ENCODE measurements around the gene PKDREJ.
"Not testable (repeated sequence)": the region's sequence is repeated elsewhere in the genome, so short reads cannot be mapped to it uniquely, and the experiment has no call there.

Gene PKDREJ

GRCh38 chr22:46267431-46268279, 4.5 kb upstream of the PKDREJ start, which contains the start of gene TTC38:
Gene TTC38 (plus strand): TSS chr22:46268008. CDS start chr22:46268040, 32 bp downstream.
- DNase-seq (ENCODE audit: low read depth): peak; percentile 83

- not testable (repeated sequence) for DNase-seq (ENCODE audit: low read depth)
Measured at GRCh38 chr22:46265627-46266026, 2.5 kb upstream of the PKDREJ start.

DNA sequence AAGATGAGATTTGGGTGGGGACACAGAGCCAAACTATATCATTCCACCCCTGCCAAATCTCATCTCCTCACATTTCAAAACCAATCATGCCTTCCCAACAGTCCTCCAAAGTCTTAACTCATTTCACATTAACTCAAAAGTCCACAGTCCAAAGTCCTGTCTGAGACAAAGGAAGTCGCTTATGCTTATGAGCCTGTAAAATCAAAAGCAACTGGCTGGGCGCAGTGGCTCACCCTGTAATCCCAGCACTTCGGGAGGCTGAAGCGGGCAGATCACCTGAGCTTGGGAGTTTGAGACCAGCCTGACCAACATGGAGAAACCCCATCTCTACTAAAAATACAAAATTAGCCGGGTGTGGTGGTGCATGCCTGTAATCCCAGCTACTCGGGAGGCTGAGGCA, 1.4 kb upstream of the PKDREJ start:
- not testable (repeated sequence) for DNase-seq (ENCODE audit: low read depth)

DNA sequence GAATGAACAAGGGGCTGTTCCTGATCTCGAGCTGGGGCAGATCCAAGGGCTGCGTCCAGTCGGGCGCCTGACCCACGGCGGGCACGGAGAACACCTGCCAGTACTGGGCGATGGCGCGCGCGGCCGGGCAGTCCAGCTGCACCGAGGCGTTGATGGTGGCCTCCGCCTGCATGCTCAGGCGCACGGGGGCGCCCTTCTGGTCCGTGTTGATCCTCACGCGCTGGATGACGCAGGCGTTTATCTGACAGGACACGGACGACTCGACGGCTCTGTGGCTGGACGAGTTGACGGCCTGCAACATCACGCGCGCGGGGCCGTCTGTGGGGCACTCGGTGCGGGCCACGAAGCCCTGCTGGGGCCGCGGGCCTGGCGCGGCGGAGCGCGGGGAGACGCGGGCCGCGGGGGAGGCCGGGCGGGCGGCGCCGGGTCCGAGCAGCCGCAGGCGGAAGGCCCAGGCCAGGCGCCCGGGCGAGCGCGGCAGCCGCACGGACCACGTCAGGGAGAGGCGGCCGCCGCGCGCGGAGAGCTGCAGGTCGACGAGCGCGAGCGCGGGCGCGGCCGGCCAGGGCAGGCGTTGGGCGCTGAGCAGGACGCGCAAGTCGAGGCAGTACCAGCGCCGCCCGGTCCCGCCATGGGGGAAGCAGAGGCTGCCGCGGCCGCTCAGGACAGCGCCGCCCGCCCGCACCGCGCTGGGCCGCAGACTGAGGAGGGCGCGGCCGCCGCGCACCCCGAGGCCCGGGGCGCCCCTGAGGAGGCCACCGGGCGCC, 511 bp downstream of the PKDREJ start:
- DNase-seq (ENCODE audit: low read depth): peak; percentile 11

- DNase-seq (ENCODE audit: low read depth): no peak
Measured at GRCh38 chr22:46260038-46260437, 3.1 kb downstream of the PKDREJ start.

- DNase-seq (ENCODE audit: low read depth): no peak
Measured at GRCh38 chr22:46259374-46259773, 3.8 kb downstream of the PKDREJ start.

GRCh38 chr22:46256358-46256958, 6.7 kb downstream of the PKDREJ start:
- no peak for DNase-seq (ENCODE audit: low read depth)

DNA sequence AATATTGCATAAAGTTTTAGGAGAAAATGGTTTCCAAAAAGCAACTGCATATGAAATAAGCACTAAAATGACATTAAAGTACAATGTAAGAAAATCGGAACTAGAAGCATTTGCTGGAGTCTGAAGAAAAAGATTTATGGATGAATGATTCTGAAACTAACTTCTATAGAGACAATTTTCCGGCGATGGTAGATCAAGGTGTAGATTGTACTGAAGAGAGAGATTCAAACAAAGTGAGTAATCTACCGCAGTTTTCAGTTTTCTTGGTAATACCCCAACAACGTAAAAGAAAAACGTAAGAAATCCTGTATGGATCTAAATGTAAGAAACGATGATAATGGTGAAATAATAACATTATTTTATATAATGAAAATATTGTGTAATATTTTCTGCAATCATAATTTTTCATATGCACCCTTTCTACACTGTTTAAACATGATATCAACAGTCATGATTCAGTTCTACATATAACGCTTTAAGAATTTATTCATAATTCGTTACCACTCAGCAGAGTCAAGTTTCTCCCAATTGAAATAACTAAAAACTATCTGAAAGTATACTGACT, 11.2 kb downstream of the PKDREJ start:
- DNase-seq (ENCODE audit: low read depth): no peak

DNA sequence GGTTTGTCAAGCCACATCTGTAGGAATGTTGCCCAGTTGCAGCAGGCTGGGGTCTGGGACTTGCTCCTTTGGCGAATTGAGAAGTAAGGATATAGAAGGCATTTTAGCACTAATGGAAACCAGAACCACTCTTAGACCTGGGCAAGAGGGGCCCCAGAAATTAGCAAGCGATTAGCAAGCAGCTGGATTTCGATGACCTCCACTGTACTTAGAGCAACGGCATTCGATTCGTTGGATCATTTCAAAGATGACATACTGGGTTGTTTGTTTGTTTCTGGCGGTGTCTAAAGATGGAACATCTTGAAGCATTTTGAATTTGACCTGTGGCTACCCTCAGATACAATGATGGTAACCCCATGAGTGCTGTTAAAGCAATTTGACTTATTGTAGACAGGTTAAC, 11.9 kb downstream of the PKDREJ start:
- no peak for DNase-seq (ENCODE audit: low read depth)

DNA sequence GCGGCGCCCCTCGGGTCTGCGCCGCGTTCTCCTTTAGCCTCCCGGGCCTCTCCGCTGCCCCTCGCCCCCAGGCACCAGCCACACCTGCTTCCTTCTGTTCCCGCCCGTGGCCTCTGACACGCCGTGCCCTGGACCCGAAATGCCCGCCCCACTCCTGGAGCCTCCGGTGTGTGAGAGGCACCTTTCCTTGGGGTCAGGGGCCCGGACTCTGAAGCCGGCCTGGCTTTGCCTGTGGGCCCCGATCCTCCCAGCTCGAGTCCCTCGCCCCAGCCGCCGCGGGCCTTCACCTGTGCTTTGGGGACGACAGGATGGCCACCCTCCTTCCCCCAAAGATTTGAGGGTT, 12.4 kb downstream of the PKDREJ start:
- no peak for DNase-seq (ENCODE audit: low read depth)

- peak; percentile 78 for DNase-seq (ENCODE audit: low read depth)
Measured at GRCh38 chr22:46250035-46250782, 12.9 kb downstream of the PKDREJ start, which contains the start of gene CDPF1. Gene CDPF1 (minus strand): TSS chr22:46250293. CDS start chr22:46248284, 2,009 bp downstream.

DNA sequence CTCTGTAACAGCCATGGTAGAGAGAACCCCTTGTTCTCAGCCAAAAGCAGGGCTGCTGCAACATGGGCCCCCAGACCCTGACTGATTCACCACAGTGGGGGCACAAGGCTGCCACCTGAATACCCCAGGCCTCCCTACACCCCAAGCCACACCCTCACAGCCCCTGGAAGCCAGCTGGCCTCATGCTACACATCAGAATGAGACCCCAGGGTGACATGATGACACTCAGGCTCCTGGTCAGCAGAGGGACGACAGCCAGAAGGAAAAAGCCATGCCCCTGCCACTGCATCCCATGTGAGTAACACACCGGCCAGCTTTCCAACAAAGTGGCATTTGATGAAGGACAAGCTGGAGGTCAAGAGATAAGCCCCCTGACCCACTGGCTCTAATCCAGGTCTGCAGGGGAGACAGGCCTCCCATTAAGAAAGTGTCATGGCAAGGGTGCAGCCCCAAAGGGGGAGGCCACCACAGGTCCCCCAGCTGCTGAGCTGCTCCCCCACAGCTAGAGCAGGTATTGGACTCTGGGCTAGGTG, 15.6 kb downstream of the PKDREJ start:
- no peak for DNase-seq (ENCODE audit: low read depth)

DNA sequence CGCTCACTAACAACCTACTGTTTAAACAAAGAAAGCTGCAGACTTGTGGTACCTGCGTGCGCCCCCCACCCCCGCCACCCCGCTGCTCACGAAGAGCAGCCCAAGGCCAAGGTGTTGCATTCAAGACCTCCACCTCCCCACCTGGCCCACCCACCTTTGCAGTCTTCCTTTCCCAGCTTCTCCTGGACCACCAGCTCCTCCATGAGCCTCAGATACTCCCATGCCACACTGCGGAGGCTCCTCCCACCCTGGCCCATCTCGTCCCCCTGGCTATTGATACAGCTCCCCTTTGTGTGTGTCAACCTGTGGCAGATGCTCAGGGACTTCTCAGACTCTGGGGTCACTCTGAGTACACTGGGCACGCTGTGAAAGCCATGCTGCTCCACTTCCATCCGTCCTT, 17.0 kb downstream of the PKDREJ start:
- DNase-seq (ENCODE audit: low read depth): no peak

DNA sequence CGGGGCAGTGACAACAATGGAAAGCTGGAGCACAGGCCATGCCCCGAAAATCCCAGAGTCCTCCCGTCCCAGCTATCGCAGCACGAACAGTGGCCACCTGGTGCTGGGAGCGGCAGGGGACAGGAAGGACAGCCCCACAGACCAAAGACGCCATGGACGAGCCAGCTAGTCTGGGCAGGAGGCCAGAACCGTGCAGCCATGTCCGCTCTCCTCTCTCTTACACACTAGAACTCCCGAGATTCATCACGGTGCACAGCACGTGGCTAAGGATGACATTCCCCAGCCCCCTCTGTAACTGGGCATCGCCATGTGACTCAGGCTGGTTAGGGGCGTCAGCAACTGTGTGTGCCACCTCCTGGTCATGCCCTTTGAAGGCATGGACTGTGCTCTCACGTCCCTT, 17.6 kb downstream of the PKDREJ start:
- no peak for DNase-seq (ENCODE audit: low read depth)

GRCh38 chr22:46244771-46245170, 18.4 kb downstream of the PKDREJ start:
- DNase-seq (ENCODE audit: low read depth): no peak

DNA sequence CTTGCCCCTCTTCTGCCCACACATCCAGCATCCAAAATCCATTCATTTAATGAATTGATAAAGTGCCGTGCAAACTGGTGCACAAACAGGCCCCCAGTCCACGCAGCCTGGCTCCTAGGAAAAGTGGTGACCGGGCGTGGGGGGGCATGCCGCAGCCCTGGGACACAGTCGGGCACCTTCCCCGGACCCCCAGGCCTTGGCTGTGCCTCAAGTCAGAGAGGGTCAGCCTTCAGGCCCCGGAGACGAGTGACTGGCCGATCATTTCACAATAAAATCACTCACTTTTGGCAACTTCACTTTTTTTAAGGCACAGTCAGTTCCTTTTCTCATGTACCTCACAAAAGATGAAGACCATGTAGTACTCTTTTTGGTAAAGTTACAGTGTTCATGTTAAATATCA, 21.1 kb downstream of the PKDREJ start:
- no peak for DNase-seq (ENCODE audit: low read depth)

- DNase-seq (ENCODE audit: low read depth): no peak
Measured at GRCh38 chr22:46241396-46242007, 21.6 kb downstream of the PKDREJ start.

GRCh38 chr22:46240907-46241306, 22.2 kb downstream of the PKDREJ start:
- DNase-seq (ENCODE audit: low read depth): no peak

DNA sequence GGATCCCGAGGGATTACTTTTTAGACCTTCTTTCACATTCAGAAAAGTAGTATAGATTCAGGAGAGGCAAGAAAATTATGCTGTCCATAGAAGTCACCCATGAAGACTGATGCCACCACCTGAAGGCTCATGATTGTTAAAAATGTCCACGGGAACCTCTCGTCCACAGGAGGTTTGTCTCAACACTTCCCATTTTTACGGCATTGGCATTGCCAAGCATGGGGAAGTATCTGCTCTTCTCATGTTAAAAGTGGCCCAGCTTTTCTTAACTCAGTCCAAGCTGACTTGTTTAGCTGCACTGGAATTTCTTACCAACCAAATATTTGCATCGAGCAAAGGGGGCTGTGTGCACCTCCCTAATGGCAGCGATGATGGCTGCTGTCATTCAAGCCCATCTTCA, 22.6 kb downstream of the PKDREJ start:
- DNase-seq (ENCODE audit: low read depth): no peak

- DNase-seq (ENCODE audit: low read depth): no peak
Measured at GRCh38 chr22:46240073-46240472, 23.1 kb downstream of the PKDREJ start.
